Activated T-cell treated with anti-CD3 and anti-CD28 coated beads for 4 hours (primary cell): ENCODE data around the gene EP400.
"Not testable (repeated sequence)": the region's sequence is repeated elsewhere in the genome, so short reads cannot be mapped to it uniquely, and the experiment has no call there.

Source experiments
- DNase-seq: peaks from one replicate; pipeline ENCODE4 v3.0.0-alpha.2; 2020

Gene EP400

DNA sequence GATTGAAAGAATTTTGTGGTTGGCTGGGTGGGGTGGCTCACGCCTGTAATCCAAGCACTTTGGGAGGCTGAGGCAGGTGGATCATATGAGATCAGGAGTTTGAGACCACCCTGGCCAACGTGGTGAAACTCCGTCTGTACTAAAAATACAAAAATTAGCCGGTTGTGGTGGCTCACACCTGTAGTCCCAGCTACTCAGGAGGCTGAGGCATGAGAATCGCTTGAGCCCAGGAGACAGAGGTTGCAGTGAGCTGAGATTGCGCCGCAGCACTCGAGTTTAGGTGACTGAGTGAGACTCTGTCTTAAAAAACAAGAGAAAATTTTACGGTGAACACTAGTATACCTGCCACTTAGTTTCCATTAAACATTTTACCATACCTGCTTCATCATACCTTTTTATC, 4.1 kb downstream of the EP400 start:
- not testable (repeated sequence) for DNase-seq

DNA sequence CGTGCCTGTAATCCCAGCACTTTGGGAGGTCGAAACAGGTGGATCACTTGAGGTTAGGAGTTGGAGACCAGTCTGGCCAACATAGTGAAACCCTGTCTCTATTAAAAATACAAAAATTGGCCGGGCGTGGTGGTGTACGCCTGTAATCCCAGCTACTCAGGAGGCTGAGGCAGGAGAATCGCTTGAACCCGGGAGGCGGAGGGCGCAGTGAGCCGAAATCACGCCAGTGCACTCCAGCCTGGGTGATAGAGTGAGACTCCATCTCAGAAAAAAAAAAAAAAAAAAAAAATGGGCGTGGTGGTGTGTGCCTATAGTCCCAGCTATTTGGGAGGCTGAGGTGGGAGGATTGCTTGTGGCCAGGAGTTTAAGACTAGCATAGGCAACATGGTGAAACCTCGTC, 4.7 kb downstream of the EP400 start:
- not testable (repeated sequence) for DNase-seq

DNA sequence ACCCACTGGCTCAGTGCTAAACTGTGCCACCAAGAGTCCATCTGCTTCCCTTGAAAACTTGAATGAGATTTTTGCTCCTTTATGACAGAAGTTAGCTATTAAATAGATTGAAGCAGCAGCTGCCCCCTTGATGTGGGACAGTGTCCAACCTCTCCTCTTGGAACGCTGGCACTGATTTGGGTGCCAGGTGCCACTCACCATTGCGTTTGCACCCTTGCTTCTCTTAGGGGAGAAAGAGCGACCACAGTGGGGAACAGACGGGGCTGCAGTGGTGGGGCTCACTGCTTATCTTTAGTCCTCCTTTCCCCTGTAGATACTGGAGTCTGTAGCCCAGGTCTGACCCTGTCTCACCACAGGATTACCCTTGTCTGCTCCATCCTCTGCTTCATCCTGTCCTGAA, 9.4 kb downstream of the EP400 start:
- DNase-seq = no peak

DNA sequence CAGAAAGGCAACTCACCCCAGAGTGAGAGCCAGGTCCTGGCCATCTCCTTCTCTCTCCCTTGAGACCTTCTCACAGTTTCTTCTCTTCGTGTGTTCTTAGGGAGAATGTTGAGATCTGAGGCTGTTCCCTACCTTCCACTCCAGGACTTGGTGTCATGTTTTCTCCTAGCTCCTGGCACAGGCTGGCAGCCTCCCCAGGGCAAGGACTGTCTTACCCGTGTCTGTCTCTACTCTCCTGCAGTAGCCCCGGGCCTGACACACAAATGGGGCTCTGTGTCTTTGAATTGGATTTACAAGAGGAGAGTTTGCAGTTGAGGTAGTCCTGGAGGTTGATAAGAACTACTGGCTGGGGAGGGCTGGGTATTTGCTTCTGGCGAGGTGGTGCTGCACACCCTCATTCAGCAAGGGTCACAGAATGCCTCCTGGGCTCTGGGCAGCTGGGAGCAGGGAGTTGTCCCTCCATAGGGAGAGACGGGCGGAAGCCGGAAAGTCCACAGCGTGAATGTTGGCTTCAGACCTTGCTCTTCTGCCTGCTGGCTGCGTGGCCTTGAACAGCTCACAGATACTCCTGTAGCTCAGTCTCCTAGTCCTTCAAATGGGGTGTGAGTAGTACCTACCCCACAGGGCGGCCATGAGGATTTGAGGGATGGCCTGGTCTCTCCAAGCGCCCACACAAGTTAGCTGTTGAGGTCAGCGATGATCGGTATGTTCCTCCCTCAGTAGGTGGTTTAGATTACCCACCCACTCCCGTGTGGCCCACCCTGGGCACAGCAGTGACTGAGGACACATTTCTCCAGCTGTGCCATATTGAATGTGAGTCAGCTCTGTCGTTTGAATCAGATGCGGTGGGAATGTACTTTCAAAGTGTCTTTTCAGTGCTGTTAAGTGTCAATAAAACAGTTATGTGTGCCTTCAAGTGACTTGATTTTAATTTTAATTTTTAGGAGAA, 10.2 kb downstream of the EP400 start:
- no peak for DNase-seq

DNA sequence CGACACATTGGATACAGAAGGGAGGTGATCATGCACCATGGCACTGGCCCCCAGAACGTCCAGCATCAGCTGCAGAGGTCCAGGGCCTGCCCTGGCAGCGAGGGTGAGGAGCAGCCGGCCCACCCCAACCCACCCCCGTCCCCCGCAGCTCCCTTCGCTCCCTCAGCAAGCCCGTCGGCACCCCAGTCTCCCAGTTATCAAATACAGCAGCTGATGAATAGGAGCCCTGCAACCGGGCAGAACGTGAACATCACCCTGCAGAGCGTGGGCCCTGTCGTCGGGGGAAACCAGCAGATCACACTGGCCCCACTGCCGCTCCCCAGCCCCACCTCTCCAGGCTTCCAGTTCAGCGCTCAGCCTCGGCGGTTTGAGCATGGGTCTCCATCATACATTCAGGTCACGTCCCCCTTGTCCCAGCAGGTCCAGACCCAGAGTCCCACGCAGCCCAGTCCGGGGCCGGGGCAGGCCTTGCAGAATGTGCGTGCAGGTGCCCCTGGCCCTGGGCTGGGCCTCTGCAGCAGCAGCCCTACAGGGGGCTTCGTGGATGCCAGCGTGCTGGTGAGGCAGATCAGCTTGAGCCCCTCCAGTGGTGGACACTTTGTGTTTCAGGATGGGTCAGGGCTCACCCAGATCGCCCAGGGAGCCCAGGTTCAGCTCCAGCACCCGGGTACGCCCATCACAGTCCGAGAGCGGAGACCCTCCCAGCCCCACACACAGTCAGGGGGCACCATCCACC, 11.0 kb downstream of the EP400 start:
- not testable (repeated sequence) for DNase-seq

DNA sequence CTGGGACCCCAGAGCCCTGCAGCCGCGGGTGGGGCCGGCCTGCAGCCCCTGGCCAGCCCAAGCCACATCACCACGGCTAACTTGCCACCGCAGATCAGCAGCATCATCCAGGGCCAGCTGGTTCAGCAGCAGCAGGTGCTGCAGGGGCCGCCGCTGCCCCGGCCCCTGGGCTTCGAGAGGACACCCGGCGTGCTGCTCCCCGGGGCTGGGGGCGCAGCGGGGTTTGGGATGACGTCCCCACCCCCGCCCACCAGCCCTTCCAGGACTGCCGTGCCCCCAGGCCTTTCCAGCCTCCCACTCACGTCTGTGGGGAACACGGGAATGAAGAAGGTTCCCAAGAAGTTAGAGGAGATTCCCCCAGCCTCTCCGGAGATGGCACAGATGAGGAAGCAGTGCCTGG, 11.6 kb downstream of the EP400 start:
- DNase-seq = not testable (repeated sequence)

DNA sequence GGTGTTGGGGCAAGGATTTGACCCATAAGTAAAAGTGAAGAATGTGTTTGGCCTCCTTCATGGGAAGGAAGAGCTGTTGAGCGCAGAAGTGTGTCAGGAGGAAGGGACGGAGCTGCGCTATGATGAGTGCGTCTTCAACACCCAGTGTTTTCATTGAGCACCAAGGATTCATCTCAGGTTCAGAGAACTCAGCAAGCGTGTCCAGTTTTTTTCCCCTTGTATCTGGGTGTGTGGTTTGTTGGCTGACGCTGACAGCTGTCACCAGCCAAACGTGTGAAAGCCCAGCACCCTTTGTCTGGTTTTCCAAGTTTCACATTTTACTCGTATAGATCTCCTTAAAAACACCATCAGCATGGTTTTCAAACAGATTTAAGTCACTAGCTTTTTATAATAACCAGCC, 12.3 kb downstream of the EP400 start:
- no peak for DNase-seq

DNA sequence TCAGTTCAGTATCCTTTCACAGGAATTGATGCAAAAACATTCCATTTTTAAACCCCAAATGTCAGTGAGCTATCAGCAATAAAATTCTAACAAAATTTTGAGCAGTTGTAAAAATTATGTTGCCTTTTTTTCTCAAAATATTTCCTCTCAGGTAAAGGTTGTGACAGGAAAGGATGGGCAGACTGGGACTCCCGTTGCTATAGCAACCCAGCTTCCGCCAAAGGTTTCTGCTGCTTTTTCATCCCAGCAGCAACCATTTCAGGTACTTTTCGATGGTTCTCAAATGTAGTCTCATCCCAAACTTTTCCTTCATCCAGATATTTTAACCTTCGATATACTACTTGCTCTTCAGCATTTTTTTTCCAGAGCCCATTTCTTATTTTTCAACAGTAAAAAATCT, 13.6 kb downstream of the EP400 start:
- DNase-seq = no peak

DNA sequence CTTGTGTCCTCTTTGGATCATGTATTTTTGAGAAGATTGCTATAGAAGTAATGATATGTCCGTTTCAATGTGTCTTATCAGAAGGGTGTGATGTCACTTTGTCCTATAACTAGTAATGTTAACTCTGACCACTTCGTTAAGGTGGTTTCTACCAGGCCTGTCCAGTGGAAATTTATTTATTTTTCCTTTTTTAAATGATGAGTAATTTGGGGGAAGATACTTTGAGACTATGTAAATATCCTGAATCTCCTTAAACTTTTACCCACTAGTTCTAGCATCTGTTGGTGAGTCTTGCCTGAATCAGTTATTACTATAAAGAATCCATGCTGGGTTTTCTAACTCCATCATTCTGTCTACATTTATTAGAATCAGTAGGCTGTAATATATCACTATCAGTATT, 15.3 kb downstream of the EP400 start:
- DNase-seq = no peak

DNA sequence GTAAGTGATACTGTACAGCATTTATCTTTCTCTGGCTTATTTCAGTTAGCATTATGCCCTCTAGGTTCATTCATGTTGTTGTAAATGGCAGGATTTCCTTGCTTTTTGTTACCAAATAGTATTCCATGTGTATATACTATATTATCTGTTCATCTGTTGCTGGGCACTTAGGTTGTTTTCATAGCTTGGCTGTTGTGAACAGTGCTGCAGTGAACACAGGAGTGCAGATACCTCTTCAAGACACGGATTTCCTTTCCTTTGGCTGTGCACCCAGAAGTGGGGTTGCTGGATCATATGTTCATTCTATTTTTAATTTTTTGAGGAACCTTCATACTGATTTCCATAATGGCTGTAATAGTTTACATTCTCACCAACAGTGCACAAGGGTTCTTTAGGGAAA, 21.5 kb downstream of the EP400 start:
- no peak for DNase-seq

DNA sequence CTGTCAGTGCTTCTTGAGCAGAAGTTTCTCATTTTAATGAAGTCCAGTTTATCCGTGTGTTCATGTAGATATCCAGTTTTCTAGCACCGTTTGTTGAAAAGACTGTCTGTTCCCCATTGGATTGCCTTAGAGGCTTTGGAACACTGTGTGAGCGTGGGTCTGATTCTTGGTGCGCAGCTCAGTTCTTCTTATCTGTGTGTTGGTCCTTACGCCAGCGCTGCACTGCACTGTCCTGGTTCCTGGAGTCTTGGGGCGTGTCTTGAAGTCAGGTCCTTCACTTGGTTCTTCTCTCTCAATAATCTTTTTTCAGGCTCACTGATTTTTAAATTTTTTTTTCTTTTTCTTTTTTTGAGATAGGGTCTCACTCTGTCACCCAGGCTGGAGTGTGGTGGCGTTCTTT, 25.5 kb downstream of the EP400 start:
- DNase-seq = no peak

DNA sequence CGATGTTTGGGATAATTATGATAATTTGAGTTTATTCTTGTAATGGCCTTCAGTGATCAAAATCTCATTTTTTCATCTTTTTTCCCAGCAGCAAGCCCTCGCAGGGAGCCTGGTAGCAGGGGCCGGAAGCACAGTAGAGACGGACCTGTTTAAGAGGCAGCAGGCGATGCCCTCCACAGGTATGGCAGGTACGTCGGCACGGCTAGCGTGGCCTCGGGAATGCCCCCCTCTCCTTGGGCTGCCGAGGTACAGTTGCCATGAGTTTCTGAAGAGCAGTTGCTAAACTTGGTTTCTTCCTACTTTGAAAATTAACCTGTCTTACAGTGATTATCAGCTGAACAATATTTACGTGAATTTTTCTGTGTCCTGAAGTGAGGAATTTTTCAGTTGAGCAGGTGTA, 29.9 kb downstream of the EP400 start:
- DNase-seq = no peak

DNA sequence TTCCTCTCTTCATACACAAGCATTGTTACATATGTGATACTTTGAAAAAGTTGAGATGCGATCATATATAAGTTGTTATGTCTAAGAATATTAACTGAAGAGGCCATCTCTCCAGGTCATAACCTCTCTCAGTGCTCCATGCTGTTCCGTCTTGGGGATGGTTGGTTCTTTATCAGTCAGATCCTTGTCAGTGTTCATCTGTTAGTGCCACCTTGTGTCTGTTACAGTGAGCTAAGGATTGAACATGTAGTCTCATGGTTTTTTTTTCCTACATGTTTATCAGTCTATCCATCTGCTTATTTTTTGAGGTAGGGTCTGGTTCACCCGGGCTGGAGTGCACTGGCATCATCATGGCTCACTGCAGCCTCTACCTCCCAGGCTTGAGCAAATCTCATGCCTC, 30.5 kb downstream of the EP400 start:
- DNase-seq = no peak

DNA sequence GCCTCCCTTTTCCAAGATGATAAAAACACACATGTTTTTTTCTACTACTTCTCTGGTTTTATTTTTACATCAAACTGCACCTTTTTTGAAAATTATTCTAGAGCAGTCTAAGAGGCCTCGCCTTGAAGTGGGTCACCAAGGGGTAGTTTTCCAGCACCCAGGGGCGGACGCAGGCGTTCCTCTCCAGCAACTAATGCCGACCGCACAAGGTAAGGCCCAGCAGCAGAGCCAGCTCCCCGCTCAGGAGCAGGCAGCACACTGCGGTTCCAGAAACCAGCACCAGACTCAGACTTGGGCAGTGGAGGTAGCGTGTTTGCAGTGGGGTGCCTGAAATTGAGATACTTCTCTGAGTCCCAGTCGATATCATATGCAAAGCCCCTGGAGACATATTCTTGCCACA, 31.6 kb downstream of the EP400 start:
- no peak for DNase-seq

DNA sequence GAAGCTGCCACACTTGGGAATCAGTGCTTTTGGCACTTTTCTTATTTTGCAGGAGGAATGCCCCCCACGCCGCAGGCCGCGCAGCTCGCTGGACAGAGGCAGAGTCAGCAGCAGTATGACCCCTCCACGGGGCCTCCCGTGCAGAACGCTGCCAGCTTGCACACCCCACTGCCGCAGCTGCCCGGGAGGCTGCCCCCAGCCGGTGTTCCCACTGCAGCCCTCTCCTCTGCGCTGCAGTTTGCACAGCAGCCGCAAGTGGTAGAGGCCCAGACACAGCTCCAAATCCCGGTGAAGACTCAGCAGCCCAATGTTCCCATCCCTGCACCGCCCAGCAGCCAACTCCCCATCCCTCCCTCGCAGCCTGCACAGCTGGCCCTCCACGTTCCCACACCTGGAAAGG, 32.3 kb downstream of the EP400 start:
- DNase-seq = no peak

DNA sequence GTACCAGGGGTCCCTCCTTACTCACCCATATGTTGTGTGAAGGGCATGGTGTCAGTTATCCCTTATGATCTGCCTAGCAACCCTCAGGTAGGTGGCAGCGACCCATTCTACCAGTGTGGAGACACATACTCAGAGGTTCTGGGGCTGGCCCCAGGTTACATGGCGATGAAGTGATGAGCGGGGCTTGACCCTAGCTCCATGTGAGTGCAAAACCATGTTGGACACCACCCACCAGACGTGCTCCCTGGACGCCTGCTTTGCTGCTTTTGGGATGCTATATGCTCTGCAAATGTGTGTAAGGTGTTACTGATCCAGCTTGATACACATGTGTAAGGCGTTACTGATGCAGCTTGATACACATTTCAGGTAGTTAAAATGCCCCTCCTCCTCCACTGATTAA, 33.3 kb downstream of the EP400 start:
- no peak for DNase-seq

DNA sequence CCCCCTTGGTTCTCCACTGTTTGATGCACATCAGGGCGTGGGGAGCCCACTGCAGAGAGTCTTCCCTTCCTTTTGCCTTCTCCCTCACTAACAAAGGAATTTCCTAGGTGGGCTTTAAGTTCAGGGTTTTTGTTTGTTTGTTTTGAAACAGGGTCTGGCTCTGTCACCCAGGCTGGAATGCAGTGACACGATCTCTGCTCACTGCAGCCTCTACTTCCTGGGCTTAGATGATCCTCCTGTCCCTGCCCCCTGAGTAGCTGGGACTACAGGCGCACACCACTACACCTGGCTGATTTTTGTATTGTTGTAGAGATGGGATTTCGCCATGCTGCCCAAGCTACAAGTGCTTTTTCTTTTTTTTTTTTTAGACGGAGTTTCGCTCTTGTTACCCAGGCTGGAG, 33.8 kb downstream of the EP400 start:
- DNase-seq = no peak

DNA sequence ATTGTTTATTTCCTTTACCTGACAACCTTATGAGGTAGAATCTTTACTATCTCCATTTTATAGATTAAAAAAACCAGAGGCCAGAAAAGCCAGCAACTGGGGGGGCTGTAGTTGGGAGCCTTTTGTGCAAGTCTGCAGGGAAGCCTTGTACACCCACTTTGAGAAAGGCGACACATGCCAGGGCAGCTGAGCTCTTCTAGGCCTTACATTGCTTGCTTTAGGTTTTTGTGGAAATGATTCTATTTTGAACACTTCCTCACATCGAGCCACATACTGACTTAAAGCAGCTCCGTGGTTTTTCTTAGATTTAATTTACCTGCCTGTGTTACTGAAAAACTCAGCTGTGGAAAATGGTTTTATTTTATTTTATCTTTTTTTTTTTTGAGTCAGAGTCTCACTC, 34.6 kb downstream of the EP400 start:
- DNase-seq = no peak

DNA sequence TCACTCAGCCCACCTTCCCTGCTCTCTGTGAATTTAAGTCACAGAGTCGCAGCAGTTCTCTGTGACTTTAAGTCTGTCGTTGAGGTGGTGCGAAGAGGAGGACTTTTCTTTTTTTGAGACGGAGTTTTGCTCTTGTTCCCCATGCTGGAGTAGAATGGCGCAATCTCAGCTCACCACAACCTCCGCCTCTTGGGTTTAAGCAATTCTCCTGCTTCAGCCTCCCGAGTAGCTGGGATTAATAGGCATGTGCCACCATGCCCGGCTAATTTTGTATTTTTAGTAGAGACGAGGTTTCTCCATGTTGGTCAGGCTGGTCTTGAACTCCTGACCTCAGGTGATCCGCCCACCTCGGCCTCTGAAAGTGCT, 35.8 kb downstream of the EP400 start:
- DNase-seq = not testable (repeated sequence)

DNA sequence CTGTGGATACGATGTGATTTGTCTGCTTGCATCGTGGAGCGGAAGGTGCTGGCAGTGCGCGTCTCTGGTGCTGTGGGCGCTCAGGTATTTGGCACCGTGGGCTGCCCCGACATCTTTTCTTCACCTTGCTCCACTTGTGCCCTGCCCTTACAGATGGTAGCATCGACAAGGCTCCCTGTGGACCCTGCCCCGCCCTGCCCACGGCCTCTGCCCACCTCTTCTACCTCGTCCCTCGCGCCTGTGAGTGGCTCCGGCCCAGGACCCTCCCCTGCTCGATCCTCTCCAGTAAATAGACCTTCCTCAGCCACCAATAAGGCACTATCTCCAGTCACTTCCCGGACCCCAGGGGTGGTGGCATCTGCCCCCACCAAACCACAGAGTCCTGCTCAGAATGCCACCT, 36.6 kb downstream of the EP400 start:
- DNase-seq = no peak

DNA sequence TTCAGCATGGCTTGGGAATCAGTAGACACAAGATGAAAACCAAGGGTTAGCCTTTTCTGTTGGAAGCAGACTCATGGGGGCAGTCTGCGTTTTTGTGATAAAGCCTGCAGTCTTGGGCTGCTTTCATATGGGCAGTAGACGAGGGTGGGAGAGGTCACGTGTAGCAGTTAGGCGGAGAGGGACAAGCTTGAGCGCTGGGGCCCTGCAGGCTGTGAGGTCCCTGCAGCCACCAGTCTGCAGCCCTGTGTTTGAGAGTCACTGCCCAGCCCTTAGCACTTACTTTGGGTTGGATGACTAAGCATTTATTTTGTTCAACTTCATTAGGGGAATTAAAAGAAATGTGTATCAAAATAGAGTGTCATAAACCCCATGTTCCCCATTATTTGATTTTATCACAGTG, 37.2 kb downstream of the EP400 start:
- no peak for DNase-seq

DNA sequence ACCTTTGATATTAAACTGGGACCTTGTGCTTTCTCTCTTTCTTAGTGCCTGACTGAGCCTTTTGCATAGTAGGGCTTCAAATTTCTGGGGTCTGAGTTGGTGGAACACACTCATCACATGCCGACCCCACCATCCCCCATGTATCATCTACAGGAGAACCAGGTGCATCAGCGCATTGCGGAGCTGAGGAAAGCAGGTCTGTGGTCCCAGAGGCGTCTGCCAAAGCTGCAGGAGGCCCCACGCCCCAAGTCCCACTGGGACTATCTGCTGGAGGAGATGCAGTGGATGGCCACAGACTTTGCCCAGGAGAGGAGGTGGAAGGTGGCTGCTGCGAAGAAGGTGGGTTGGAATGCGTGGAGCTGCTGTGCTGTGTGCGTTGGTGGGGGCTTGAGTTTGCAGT, 37.8 kb downstream of the EP400 start:
- DNase-seq = no peak

DNA sequence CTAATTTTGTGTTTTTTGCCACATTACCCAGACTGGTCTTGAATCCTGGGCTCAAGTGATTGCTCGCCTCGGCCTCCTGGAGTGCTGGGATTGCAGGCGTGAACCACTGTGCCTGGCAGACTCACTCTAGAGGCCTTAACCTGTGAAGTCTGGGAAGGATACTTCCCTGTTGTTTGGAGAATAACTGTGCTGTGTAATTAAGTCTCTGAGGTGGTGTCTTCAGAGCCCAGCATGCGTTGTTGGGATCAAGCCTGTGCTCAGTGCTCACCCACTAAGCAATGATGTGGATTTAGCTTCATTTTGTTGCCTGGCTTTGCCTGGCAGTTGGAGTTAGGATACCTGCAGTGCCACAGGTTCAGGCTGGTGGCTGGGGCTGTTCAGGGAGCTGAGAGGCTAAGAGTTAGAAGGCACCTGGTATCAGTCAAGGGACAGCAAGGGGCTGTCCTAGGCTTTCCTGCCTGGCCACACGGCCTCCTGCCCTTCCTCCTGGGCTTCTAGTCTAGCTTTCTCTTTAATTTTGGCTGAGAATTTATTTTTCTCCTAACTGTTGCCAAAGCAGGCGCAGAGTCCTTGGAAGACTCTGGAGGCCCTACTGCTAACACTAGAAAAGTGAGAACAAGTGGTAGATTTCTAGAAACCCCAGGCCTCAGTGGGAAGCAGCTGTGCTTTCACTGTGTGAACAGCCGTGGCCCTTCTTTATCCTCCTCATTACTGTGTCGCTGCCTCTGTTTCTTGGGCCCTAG, 38.5 kb downstream of the EP400 start:
- DNase-seq = no peak

DNA sequence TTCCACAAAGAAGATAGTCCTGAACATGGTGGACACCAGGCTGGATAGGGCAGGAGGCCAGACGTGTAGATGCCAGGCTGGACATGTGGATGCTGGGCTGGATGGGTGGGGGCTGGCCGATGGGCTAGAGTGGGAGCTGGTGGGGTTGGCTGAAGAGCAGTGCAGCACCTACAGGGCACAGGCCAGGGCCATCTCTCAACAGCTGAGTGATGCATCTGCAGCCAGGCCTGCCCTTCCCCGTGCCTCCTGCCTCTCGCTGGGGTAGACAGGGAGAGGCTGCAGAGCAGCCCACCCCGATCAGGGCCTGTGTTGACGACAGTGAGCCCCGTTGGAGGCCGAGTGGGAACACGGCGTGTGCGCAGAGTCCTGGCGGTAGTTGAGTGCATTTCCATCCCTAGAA, 39.3 kb downstream of the EP400 start:
- no peak for DNase-seq
